Measurements from ENCODE around the gene VIPR1. TPM values are rescaled to one million over a fixed set of nuclear protein-coding genes. Genes with fewer than 3 reads are reported as not detected.

VIPR1 gene
- total and polyA plus RNA-seq, 8 donors = 7.8 to 82.5 (median 11.0) TPM

DNA sequence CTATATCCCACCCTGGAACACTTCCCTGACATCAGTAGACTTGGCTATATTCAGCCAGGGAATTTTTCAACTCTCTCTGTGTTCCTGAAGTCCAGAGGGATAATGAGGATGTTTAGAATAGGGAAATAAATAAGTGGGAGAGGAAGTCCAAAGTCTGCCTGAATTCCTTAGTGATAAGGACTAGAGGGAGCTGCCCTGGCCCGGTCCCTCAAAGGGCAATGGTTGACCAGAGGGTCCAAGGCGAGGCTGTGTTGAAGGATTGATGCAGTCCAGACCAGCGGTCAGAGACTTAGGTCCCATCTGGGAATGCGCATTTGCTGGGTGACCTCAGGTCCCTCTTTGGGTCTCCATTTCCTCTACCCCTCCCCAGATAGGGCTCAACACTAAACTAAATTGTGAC, 7.9 kb downstream of the VIPR1 start:
- H3K27me3 ChIP-seq = no peaks in the 10 kb centered on the region
- H3K4me3 ChIP-seq = no peak overlapping the region
- no peak for ATAC-seq
- intact Hi-C loops (cut with DNase I) = no loop called here
- no peaks in the 10 kb centered on the region for H3K9me3 ChIP-seq
- peak overlapping the region; percentile 19 to 39 for H3K27ac ChIP-seq
- no peak for DNase-seq
- H3K36me3 ChIP-seq = peaks cover 0 to 20% of the 10 kb centered on the region in 2 donors
- peaks cover 7 to 51% of the 10 kb centered on the region in 2 donors for H3K4me1 ChIP-seq
- TF ChIP-seq CTCF (IDR thresholded peaks at IDR 0.05) = no peak

DNA sequence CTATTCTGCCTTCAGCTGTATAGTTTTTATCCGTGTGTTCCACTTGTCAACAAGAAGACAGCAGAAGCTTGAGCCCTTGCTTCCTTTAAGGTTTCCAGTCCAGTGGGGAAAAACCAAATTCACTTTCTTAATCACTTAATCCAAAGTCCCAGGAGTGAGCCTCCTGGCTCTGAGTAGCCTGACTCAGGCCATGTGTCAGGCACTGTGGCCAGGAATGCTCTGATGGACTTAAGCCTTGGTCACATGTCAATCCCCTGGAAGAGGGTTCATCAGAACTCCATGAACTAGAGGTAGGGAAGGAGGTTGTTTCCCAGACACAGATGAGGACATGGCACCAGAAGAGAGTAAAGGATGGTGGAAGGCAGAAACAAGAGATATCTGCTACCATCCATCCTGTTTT, 8.8 kb downstream of the VIPR1 start:
- no peak for ATAC-seq
- no peaks in the 10 kb centered on the region for H3K9me3 ChIP-seq
- no peak for DNase-seq
- peak overlapping the region; percentile 19 to 39 for H3K27ac ChIP-seq
- no peak overlapping the region for H3K4me3 ChIP-seq
- peaks cover 7 to 54% of the 10 kb centered on the region in 2 donors for H3K4me1 ChIP-seq
- intact Hi-C loops (cut with DNase I) = no loop called here
- H3K27me3 ChIP-seq = no peaks in the 10 kb centered on the region
- peaks cover 0 to 20% of the 10 kb centered on the region in 2 donors for H3K36me3 ChIP-seq
- no peak for TF ChIP-seq CTCF (IDR thresholded peaks at IDR 0.05)

DNA sequence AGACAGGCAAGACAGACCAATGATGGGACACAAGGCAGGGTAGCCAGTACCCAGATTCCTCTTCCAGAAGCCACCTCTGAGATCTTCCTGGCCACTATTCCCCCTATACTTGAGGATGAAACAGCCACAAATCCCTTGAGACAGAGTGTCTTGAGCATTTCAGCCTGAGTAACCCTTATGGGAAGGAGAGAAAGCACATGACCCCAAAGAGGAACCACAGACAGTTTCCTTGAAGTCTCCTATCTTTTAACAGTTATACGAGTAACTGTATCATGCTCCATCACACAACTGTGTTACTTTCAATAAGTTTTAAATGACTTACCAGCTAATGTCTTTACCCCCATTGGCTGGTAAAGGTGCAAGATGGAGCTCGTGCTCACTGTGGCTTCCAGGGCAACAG, 9.3 kb downstream of the VIPR1 start:
- Histone ChIP-seq H3K36me3 (peaks cover 0 to 20% of the 10 kb centered on the region in 2 donors), H3K4me3 (no peak overlapping the region), H3K9me3 (no peaks in the 10 kb centered on the region), H3K4me1 (peaks cover 7 to 56% of the 10 kb centered on the region in 2 donors), H3K27me3 (no peaks in the 10 kb centered on the region), H3K27ac (peak overlapping the region in 1 of 2 donors; percentile 39)
- intact Hi-C loops (cut with DNase I) = no loop called here
- ATAC-seq = no peak
- TF ChIP-seq CTCF (IDR thresholded peaks at IDR 0.05) = no peak
- DNase-seq = no peak

- intact Hi-C loops (cut with DNase I) = no loop called here
- Histone ChIP-seq H3K36me3 (peaks cover 0 to 20% of the 10 kb centered on the region in 2 donors), H3K27me3 (no peaks in the 10 kb centered on the region), H3K4me3 (no peak overlapping the region), H3K4me1 (peaks cover 0 to 43% of the 10 kb centered on the region in 2 donors), H3K9me3 (no peaks in the 10 kb centered on the region), H3K27ac (no peak overlapping the region)
- no peak for DNase-seq
- ATAC-seq = no peak
- no peak for TF ChIP-seq CTCF (IDR thresholded peaks at IDR 0.05)
Observed at GRCh38 chr3:42513121-42513520, 10.7 kb downstream of the VIPR1 start.

GRCh38 chr3:42513521-42513920, 11.1 kb downstream of the VIPR1 start:
- DNase-seq (no peak), ATAC-seq (no peak)
- no peak for TF ChIP-seq CTCF (IDR thresholded peaks at IDR 0.05)
- intact Hi-C loops (cut with DNase I) = no loop called here
- Histone ChIP-seq H3K27ac (peak overlapping the region in 1 of 2 donors; percentile 7), H3K27me3 (no peaks in the 10 kb centered on the region), H3K36me3 (peaks cover 0 to 20% of the 10 kb centered on the region in 2 donors), H3K9me3 (no peaks in the 10 kb centered on the region), H3K4me3 (no peak overlapping the region), H3K4me1 (peaks cover 0 to 43% of the 10 kb centered on the region in 2 donors)

Data from left lung (tissue), 10 donors.